ENCODE data around the gene SLC24A2. TPM values are rescaled to one million over a fixed set of nuclear protein-coding genes. Genes with fewer than 3 reads are reported as not detected.

The SLC24A2 gene
- total RNA-seq, 1 experiment from 2014 or later = not detected

GRCh38 chr9:19783500-19783899 lies 5.3 kb downstream of the SLC24A2 start:
- no peaks in the 10 kb centered on the region for H3K27me3 ChIP-seq (replicated peaks; ENCODE audit: control insufficient read depth, insufficient read depth, low read length)
- H3K9me3 ChIP-seq = no peaks in the 10 kb centered on the region
- Mint-ChIP-seq H3K4me1 (ENCODE audit: low read depth, unreplicated experiment) (no peaks in the 10 kb centered on the region), H3K27me3 (ENCODE audit: insufficient read depth, unreplicated experiment) (peaks cover 6% of the 10 kb centered on the region), H3K27ac (ENCODE audit: unreplicated experiment) (no peak overlapping the region), H3K36me3 (ENCODE audit: insufficient read depth, unreplicated experiment) (no peaks in the 10 kb centered on the region), H3K9me3 (ENCODE audit: unreplicated experiment) (no peaks in the 10 kb centered on the region), H3K4me3 (ENCODE audit: unreplicated experiment) (no peak overlapping the region)
- no peak overlapping the region for H3K4me3 ChIP-seq (ENCODE audit: low read depth, low read length)
- no TSS peak for BruUV-seq (replicated peaks)
- POLR2A ChIA-PET = no interaction called here
- CTCF ChIA-PET = no interaction called here
- TF ChIP-seq CTCF (IDR thresholded peaks at IDR 0.05; ENCODE audit: insufficient read depth in 1 of 2, low read depth in 1 of 2, low read length in 1 of 2, severe bottlenecking in 1 of 2, unreplicated experiment in 1 of 2) = no peak
- H3K36me3 ChIP-seq (ENCODE audit: control insufficient read depth, insufficient read depth, low read length) = no peaks in the 10 kb centered on the region
- no peaks in the 10 kb centered on the region for H3K4me1 ChIP-seq
- no peak for DNase-seq
- intact Hi-C loops (cut with micrococcal nuclease; ENCODE audit: unreplicated experiment) = no loop called here

- H3K27me3 Mint-ChIP-seq (ENCODE audit: insufficient read depth, unreplicated experiment) = peaks cover 6% of the 10 kb centered on the region
Observed at GRCh38 chr9:19782005-19782404, 6.8 kb downstream of the SLC24A2 start.

GRCh38 chr9:19781240-19781639 lies 7.6 kb downstream of the SLC24A2 start:
- H3K36me3 Mint-ChIP-seq (ENCODE audit: insufficient read depth, unreplicated experiment) = no peaks in the 10 kb centered on the region
- TF ChIP-seq CTCF (IDR thresholded peaks at IDR 0.05; ENCODE audit: insufficient read depth in 1 of 2, low read depth in 1 of 2, low read length in 1 of 2, severe bottlenecking in 1 of 2, unreplicated experiment in 1 of 2) = no peak
- no peaks in the 10 kb centered on the region for H3K36me3 ChIP-seq (ENCODE audit: control insufficient read depth, insufficient read depth, low read length)
- H3K4me3 ChIP-seq (ENCODE audit: low read depth, low read length) = no peak overlapping the region
- H3K27ac Mint-ChIP-seq (ENCODE audit: unreplicated experiment) = no peak overlapping the region
- intact Hi-C loops (cut with micrococcal nuclease; ENCODE audit: unreplicated experiment) = no loop called here
- peaks cover 6% of the 10 kb centered on the region for H3K27me3 Mint-ChIP-seq (ENCODE audit: insufficient read depth, unreplicated experiment)
- BruUV-seq (replicated peaks) = no TSS peak
- H3K4me1 ChIP-seq = no peaks in the 10 kb centered on the region
- H3K27me3 ChIP-seq (replicated peaks; ENCODE audit: control insufficient read depth, insufficient read depth, low read length) = no peaks in the 10 kb centered on the region
- no peak overlapping the region for H3K4me3 Mint-ChIP-seq (ENCODE audit: unreplicated experiment)
- H3K9me3 Mint-ChIP-seq (ENCODE audit: unreplicated experiment) = no peaks in the 10 kb centered on the region
- no peaks in the 10 kb centered on the region for H3K9me3 ChIP-seq
- DNase-seq = no peak
- POLR2A ChIA-PET = no interaction called here
- no peaks in the 10 kb centered on the region for H3K4me1 Mint-ChIP-seq (ENCODE audit: low read depth, unreplicated experiment)
- CTCF ChIA-PET = no interaction called here

More at GRCh38 chr9:19782005-19782404, 6.8 kb downstream of the SLC24A2 start:
- ChIA-PET CTCF (no interaction called here), POLR2A (no interaction called here)
- TF ChIP-seq CTCF (IDR thresholded peaks at IDR 0.05; ENCODE audit: insufficient read depth in 1 of 2, low read depth in 1 of 2, low read length in 1 of 2, severe bottlenecking in 1 of 2, unreplicated experiment in 1 of 2) = no peak
- H3K4me1 ChIP-seq = no peaks in the 10 kb centered on the region
- no peak overlapping the region for H3K4me3 ChIP-seq (ENCODE audit: low read depth, low read length)
- H3K4me1 Mint-ChIP-seq (ENCODE audit: low read depth, unreplicated experiment) = no peaks in the 10 kb centered on the region
- no peaks in the 10 kb centered on the region for H3K36me3 ChIP-seq (ENCODE audit: control insufficient read depth, insufficient read depth, low read length)
- no peak overlapping the region for H3K4me3 Mint-ChIP-seq (ENCODE audit: unreplicated experiment)
- no peak for DNase-seq
- no peaks in the 10 kb centered on the region for H3K27me3 ChIP-seq (replicated peaks; ENCODE audit: control insufficient read depth, insufficient read depth, low read length)
- no TSS peak for BruUV-seq (replicated peaks)
- H3K27ac Mint-ChIP-seq (ENCODE audit: unreplicated experiment) = no peak overlapping the region
- no peaks in the 10 kb centered on the region for H3K36me3 Mint-ChIP-seq (ENCODE audit: insufficient read depth, unreplicated experiment)
- H3K9me3 Mint-ChIP-seq (ENCODE audit: unreplicated experiment) = no peaks in the 10 kb centered on the region
- H3K9me3 ChIP-seq = no peaks in the 10 kb centered on the region
- intact Hi-C loops (cut with micrococcal nuclease; ENCODE audit: unreplicated experiment) = no loop called here
